Right cardiac atrium (tissue), 5 donors: Measurements from ENCODE around the gene NCOA3. TPM values are rescaled to one million over a fixed set of nuclear protein-coding genes. Genes with fewer than 3 reads are reported as not detected.

ENCODE experiments used
- ATAC-seq, 2 donors: fragments of 200-7000 bp; cut with Tn5 transposase; one replicate each; pipeline versions ENCODE4 v1.8.0 to v1.9.1; 2020; ENCODE audit warnings: moderate library complexity in 2 of 2, mild to moderate bottlenecking in 1 of 2
- DNase-seq, 3 donors: peaks; one replicate each; pipeline ENCODE4 v3.0.0-alpha.2; 2020
- H3K27ac ChIP-seq: one replicate; pipeline ENCODE4 v1.5.1; 2013; ENCODE audit warnings: mild to moderate bottlenecking, low read length, control low read depth, moderate library complexity
- H3K27me3 ChIP-seq: one replicate; pipeline ENCODE4 v1.6.1; 2013; ENCODE audit not compliant: control insufficient read depth, insufficient read depth
- H3K4me1 ChIP-seq: one replicate; pipeline ENCODE4 v1.6.1; 2013; ENCODE audit warnings: low read length; ENCODE audit not compliant: control insufficient read depth, insufficient read depth
- H3K4me3 ChIP-seq: one replicate; pipeline ENCODE4 v1.5.1; 2013; ENCODE audit warnings: low read length, control low read depth
- H3K9me3 ChIP-seq: one replicate; pipeline ENCODE4 v1.6.1; 2013; ENCODE audit warnings: low read length; ENCODE audit not compliant: control insufficient read depth
- WGBS: extraction: QIAGEN DNeasy Blood & Tissue Kit; methylation state at CpG from one replicate; pipeline ENCODE4 v1.1.7; 2013; 5-methylcytosine and 5-hydroxymethylcytosine counted together
- intact Hi-C, 4 donors: fragments of 100-400 bp; cut with DNase I; formaldehyde crosslinking; loops; one replicate each; pipeline versions ENCODE4 v1.11.0 to v1.14.0; 2022 to 2023
- polyA plus RNA-seq: library from polyadenylated mRNA; stranded (reverse); fragments of 200-250 nt; gene quantifications from one replicate; pipeline ENCODE4 v1.2.3, GENCODE V29; 2013
- total RNA-seq, 4 donors: library from RNA; stranded (reverse); fragmentation: NEBNext Ultra II Directional; extraction: Animal tissue kit (Norgen Biotek cat#: 25700); gene quantifications; one replicate each; pipeline ENCODE4 v1.2.1, GENCODE V29; 2021
- donor health status: healthy with polysubstance abuse.
- donor health status: DM: no; HTN: yes; CAD: no.
- donor health status: DM: no; HTN: no; CAD: no.
- donor health status: DM: no; HTN: yes; CAD: no; lungs with severe emphysema.
- donor health status: DM: yes; HTN: yes; CAD: no.

NCOA3 gene
- total and polyA plus RNA-seq, 5 donors = 6.7 to 27.2 (median 21.8) TPM

DNA sequence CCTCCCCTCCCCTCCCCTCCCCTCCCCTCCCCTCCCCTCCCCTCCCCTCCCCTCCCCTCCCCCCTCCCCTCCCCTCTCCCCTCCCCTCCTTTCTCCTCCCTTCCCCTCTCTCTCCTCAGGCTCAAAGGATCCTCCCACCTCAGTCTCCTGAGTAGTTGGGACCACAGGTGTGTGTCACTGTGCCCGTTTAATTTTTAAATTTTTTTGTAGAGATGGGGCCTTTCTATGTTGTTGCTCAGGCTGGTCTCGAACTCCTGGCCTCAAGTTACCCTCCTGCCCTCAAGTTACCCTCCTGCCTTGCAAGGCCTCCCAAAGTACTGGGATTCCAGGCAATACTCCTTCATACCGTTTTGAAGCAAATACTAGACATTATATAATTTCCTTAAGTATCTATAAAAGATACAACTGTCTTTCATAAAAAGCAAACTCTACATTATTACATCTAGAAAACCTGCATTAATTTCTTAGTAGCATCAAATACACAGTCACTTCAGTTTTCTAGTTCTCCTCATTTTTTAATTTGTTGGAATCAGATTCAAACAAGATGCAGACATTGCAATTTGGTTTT lies 39.8 kb downstream of the NCOA3 start:
- DNase-seq = no peak
- 68% methylated on average over 3 of the region's 3 CpGs for WGBS
- no peak for ATAC-seq
- no peak overlapping the region for H3K27ac ChIP-seq
- H3K4me1 ChIP-seq = peaks cover 17% of the 10 kb centered on the region
- intact Hi-C loops = no loop called here
- no peaks in the 10 kb centered on the region for H3K27me3 ChIP-seq
- no peak overlapping the region for H3K4me3 ChIP-seq
- no peaks in the 10 kb centered on the region for H3K9me3 ChIP-seq

DNA sequence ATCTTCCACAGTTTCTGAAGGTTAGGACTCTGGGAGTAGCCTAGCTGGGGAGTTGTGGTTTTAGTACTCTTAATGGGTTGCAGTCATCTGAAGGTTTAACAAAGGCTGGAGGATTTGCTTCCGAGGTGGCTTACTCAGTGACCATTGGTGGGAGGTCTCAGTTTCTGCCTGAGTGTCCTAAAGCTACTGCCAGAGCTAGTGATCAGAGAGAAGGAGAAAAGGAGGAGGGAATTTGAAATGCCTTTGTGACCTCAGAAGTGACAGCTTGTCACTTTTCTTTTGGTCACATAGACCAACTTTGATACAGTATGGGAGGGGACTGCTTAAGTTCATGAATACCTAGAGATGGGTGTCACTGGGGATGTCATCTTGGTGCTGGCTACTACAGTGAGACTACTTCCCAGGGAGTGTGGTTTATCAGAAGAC lies 41.3 kb downstream of the NCOA3 start:
- WGBS = 58% methylated on average over 1 of the region's 1 CpG
- H3K9me3 ChIP-seq = no peaks in the 10 kb centered on the region
- no peaks in the 10 kb centered on the region for H3K27me3 ChIP-seq
- H3K4me1 ChIP-seq = peaks cover 17% of the 10 kb centered on the region
- intact Hi-C loops = no loop called here
- H3K4me3 ChIP-seq = no peak overlapping the region
- peak in 1 of 2 donors; percentile 52 for ATAC-seq
- no peak for DNase-seq
- no peak overlapping the region for H3K27ac ChIP-seq

DNA sequence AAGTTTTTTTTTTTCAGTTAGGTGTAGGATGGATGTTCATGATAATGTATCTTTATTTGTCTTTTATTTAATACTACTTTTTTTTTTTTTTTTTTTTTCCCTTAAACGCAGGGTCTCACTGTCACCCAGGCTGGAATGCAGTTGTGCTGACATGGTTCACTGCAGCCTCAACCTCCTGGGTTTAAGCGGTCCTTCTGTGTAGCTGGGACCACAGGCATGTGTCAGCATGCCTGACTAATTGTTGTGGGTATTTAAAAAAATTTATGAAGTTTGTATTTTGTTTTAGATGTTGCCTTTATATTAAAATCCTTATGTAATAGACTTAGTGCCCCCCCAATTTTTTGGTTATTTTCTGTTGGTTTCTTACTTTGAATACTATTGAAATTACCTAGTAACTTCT lies 42.6 kb downstream of the NCOA3 start:
- DNase-seq (no peak), ATAC-seq (no peak)
- WGBS = 37% methylated on average over 2 of the region's 2 CpGs
- Histone ChIP-seq H3K4me1 (peaks cover 16% of the 10 kb centered on the region), H3K4me3 (no peak overlapping the region), H3K9me3 (no peaks in the 10 kb centered on the region), H3K27me3 (no peaks in the 10 kb centered on the region), H3K27ac (no peak overlapping the region)
- intact Hi-C loops = no loop called here

DNA sequence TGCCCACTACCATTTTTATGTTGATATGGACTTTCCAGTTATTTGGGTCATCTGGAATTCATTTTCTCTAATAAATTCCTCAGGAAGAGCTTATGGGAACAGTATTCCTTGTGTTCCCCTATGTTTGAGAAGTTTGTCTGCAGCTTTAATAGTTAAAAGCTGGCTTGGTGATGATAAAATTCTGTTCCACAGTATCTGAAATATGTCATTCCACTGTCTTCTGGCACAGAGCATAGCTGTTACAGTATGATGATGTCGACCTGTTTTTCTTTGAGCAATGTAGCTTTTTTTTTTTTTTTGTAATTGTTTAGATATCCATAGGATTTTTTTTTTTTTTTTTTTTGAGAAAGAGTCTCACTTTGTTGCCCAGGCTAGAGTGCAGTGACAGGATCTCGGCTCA lies 43.2 kb downstream of the NCOA3 start:
- ATAC-seq = no peak
- Histone ChIP-seq H3K27ac (no peak overlapping the region), H3K27me3 (no peaks in the 10 kb centered on the region), H3K4me1 (peaks cover 15% of the 10 kb centered on the region), H3K9me3 (no peaks in the 10 kb centered on the region), H3K4me3 (no peak overlapping the region)
- WGBS = 44% methylated on average over 2 of the region's 2 CpGs
- no peak for DNase-seq
- intact Hi-C loops = no loop called here

DNA sequence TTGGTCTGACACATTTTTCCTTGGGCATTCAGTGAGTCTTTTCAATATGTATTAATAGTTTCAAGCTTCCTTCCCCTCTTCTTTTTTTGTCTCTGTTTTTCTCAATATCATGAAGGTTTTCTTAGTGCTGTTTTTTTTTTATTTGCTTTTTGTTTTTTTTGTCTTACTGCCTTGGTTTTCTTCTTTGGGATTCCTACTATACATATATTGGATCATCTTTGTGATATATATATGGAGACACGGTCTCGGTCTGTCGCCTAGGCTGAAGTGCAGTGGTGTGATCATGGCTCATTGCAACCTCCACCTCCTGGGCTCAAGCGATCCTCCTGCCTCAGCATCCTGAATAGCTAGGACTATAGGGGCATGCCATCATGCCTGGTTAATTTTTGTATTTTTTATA lies 43.8 kb downstream of the NCOA3 start:
- WGBS = 98% methylated on average over 4 of the region's 4 CpGs
- DNase-seq (no peak), ATAC-seq (no peak)
- Histone ChIP-seq H3K4me1 (peaks cover 12% of the 10 kb centered on the region), H3K27me3 (no peaks in the 10 kb centered on the region), H3K27ac (no peak overlapping the region), H3K4me3 (no peak overlapping the region), H3K9me3 (no peaks in the 10 kb centered on the region)
- intact Hi-C loops = no loop called here

DNA sequence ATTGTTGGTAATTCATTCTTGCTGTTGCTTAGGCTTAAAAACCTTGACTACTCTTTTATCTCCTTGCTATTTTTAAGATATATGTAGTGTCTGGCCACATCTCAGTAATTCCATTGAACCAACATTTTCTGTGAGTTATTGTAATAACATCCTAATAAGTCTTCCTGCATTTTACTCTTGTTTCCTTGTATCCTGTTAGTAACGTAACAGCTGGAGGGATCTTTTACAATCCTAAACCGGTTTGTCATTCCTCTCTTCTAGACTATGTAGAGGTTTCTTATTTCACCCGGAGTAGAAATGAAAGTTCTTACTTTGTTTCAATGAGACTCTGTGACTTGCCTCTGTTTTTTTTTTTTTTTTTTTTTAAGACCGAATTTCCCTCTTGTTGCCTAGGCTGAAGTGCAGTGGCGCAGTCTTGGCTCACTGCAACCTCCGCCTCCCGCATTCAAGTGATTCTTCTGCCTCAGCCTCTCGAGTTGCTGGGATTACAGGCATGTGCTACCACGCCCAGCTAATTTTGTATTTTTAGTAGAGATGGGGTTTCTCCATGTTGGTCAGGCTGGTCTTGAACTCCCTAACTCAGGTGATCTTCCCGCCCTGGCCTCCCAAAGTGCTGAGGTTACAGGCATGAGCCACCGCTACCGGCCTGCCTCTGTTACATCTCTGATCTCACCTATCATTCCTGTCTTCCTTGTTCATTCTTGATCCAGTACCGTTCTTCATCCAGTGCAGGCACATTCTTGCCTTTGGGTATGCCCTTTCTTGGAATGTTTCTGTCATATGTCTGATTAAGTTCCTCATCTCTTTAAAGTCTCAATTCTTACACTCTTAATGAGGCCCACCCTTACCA lies 44.7 kb downstream of the NCOA3 start:
- no peak overlapping the region for H3K4me3 ChIP-seq
- intact Hi-C loops = no loop called here
- no peaks in the 10 kb centered on the region for H3K9me3 ChIP-seq
- ATAC-seq = no peak
- H3K27ac ChIP-seq = no peak overlapping the region
- 66% methylated on average over 13 of the region's 13 CpGs for WGBS
- H3K27me3 ChIP-seq = no peaks in the 10 kb centered on the region
- no peak for DNase-seq
- peaks cover 12% of the 10 kb centered on the region for H3K4me1 ChIP-seq

DNA sequence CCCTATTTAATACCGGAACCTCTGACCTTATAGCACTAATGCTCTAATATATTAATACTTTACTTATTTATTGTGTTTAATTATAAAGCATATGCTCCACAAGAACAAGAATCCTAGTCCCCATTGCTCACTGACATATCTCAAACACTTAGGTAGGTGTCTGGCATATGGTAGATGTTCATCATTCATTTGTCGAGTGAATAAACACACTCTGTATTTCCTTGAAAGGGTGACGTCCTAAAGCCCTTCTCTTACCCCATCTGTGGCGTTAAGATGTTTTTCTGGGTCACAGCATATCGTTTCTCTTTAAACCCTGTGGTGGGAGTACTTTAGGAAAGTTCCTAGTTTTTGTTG lies 45.3 kb downstream of the NCOA3 start:
- DNase-seq (no peak), ATAC-seq (no peak)
- Histone ChIP-seq H3K9me3 (no peaks in the 10 kb centered on the region), H3K27ac (no peak overlapping the region), H3K4me1 (peaks cover 12% of the 10 kb centered on the region), H3K4me3 (no peak overlapping the region), H3K27me3 (no peaks in the 10 kb centered on the region)
- WGBS = 91% methylated on average over 5 of the region's 5 CpGs
- intact Hi-C loops = no loop called here

DNA sequence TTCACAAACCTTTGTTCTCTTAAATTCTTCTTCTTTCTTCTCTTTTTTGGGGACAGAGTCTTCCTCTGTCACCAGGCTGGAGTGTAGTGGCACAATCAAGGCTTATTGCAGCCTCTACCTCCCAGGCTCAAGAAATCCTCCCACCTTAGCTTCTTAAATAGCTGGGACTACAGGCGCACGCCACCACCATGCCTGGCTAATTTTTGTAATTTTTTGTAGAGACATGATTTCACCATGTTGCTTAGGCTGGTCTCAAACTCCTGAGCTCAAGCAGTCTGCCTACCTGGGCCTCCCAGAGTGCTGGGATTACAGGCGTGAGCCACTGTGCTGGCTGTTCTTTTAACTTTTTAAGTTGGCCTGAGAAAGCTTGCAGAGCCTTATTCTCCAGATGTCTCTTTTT lies 48.0 kb downstream of the NCOA3 start:
- intact Hi-C loops = no loop called here
- Histone ChIP-seq H3K27ac (no peak overlapping the region), H3K9me3 (no peaks in the 10 kb centered on the region), H3K27me3 (no peaks in the 10 kb centered on the region), H3K4me1 (peaks cover 2% of the 10 kb centered on the region), H3K4me3 (no peak overlapping the region)
- DNase-seq (no peak), ATAC-seq (no peak)
- 89% methylated on average over 3 of the region's 3 CpGs for WGBS

DNA sequence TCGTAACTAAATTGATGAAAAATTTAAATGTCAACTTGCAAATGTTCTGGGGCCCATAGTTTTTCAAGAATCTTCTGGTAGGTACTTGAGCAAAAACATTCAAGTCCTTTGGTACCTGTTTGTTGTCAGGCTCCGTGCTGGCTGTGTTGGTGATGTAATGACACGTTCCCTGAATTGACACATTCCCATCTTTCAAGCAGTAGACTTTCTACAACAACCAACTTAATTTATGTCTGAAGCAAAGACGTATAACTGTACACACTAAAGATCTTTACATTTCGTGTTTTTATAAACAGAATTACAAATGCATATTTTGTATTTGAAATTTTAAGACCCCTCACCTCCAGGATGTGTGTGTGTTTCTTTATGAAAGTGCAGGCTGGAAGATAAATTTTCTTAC lies 49.5 kb downstream of the NCOA3 start:
- Histone ChIP-seq H3K27me3 (no peaks in the 10 kb centered on the region), H3K4me3 (no peak overlapping the region), H3K9me3 (no peaks in the 10 kb centered on the region), H3K4me1 (no peaks in the 10 kb centered on the region), H3K27ac (no peak overlapping the region)
- intact Hi-C loops = no loop called here
- ATAC-seq = no peak
- no peak for DNase-seq
- 59% methylated on average over 5 of the region's 5 CpGs for WGBS

DNA sequence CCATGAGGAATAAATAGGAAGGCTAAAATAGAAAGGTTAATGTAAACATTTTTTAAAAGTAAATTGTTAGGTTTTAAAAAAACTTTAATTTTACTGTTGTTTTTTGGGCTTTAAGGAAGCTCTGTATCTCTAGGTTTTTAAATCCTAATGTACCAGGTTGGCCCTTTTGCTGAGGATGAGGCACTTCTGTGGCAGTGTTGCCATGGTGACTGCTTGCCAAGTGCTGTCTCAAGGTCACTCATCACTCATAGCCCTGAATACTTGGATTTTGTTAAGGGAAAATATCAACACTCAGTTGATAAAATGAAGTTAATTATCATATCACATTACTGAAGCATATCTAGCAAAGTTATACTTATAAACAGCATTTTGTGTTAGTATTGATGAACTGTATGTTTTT lies 50.2 kb downstream of the NCOA3 start:
- Histone ChIP-seq H3K27me3 (no peaks in the 10 kb centered on the region), H3K27ac (no peak overlapping the region), H3K9me3 (no peaks in the 10 kb centered on the region), H3K4me1 (no peaks in the 10 kb centered on the region), H3K4me3 (no peak overlapping the region)
- DNase-seq (no peak), ATAC-seq (no peak)
- intact Hi-C loops = no loop called here

DNA sequence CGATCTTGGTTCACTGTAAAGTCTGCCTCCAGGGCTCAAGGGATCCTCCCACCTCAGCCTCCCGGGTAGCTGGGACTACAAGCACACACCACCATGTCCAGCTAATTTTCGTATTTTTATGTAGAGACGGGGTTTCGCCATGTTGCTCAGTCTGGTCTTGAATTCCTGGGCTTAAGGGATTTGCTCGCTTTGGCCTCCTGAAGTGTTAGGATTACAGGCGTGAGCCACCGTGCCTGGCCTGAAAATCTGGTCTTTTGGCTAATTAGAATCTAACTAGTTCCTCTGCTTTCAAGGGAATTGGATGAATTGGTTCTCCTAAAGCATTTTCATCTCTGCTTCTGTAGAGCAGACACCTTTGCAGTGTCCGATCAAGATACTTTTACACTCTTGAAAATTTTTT lies 51.3 kb downstream of the NCOA3 start:
- H3K4me3 ChIP-seq = no peak overlapping the region
- no peaks in the 10 kb centered on the region for H3K9me3 ChIP-seq
- H3K27ac ChIP-seq = no peak overlapping the region
- H3K4me1 ChIP-seq = peaks cover 2% of the 10 kb centered on the region
- 95% methylated on average over 9 of the region's 9 CpGs for WGBS
- no peaks in the 10 kb centered on the region for H3K27me3 ChIP-seq
- DNase-seq (no peak), ATAC-seq (no peak)
- intact Hi-C loops = no loop called here
